Tibial artery (tissue), 4 donors: Measurements from ENCODE around the gene GRIFIN.

ENCODE experiments used
- DNase-seq, 2 donors: peaks; one replicate each; pipeline ENCODE4 v3.0.0-alpha.2; 2019
- H3K27ac ChIP-seq, 2 donors: fragments of 200-600 bp; sonication (generic) in 1 of 2; 1 replicate in 1 of 2; 2 replicates in 1 of 2; pipeline ENCODE4 v1.5.1; 2018 to 2019; ENCODE audit warnings: mild to moderate bottlenecking in 1 of 2
- H3K27me3 ChIP-seq, 2 donors: fragments of 200-600 bp; sonication (generic) in 1 of 2; one replicate each; pipeline versions ENCODE4 v1.5.1 to v1.6.0; 2016 to 2019
- H3K36me3 ChIP-seq, 3 donors: fragments of 200-600 bp; sonication (generic) in 2 of 3; one replicate each; pipeline ENCODE4 v1.5.1; 2016 to 2019; ENCODE audit warnings: mild to moderate bottlenecking in 2 of 3
- H3K4me1 ChIP-seq, 4 donors: fragments of 200-600 bp; sonication (generic) in 2 of 4; 1 replicate in 3 of 4; 2 replicates in 1 of 4; pipeline ENCODE4 v1.5.1; 2016 to 2019
- H3K4me3 ChIP-seq, 2 donors: fragments of 200-600 bp; sonication (generic) in 1 of 2; 1 replicate in 1 of 2; 2 replicates in 1 of 2; pipeline ENCODE4 v1.5.1; 2018 to 2019; ENCODE audit warnings: mild to moderate bottlenecking in 2 of 2
- H3K9me3 ChIP-seq, 3 donors: fragments of 200-600 bp; sonication (generic) in 1 of 3; one replicate each; pipeline ENCODE4 v1.5.1; 2016 to 2019
- intact Hi-C: fragments of 100-400 bp; cut with DNase I; formaldehyde crosslinking; loops from one replicate; pipeline ENCODE4 v1.15.0; 2023; ENCODE audit warnings: low total_unique reads
- TF ChIP-seq, protein P1 (sequence below), 2 experiments: fragments of 200-600 bp in 1 of 2; fragments of 450-650 bp in 1 of 2; IDR thresholded peaks; one replicate each; pipeline ENCODE4 v1.5.1; 2017 to 2019; ENCODE audit warnings: antibody characterized with exemption in 2 of 2, mild to moderate bottlenecking in 1 of 2, moderate library complexity in 1 of 2

The GRIFIN gene

DNA sequence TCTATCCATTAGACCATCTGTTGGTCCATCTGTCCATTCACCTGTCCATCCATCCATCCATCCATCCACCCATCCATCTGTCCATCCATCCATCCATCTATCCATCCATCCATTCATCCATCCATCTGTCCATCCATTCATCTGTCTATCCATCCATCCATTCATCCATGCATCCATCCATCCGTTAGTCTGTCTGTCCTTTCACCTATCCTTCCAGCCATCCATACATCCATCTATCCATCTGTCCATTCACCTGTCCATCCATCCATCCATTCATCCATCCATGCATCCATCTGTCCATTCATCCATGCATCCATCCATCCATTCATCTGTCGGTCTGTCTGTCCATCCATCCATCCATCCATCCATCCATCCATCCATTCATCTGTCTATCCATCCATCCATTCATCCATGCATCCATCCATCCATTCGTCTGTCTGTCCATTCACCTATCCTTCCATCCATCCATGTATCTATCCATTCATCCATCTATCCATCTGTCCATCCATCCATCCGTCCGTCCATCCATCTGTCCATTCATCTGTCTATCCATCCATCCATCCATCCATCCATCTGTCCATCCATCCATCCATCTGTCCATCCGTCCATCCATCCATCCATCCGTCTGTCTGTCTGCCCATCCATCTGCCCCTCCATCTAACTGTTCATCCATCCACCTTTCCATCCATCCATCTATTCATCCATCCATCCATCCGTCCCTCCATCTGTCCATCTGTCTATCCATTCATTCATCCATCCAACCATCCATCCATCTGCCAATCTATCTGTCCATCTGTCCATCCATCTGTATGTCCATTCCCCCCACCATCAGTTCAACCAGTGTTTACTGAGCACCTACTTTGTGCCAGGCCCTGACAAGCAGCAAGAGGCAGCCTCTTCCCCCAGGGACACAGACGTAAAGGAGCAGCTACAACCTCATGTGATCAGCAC lies 38.5 kb upstream of the GRIFIN start:
- intact Hi-C loops, result no loop called here
- H3K4me1 ChIP-seq, result peaks cover 0 to 21% (median 10%) of the 10 kb centered on the region in 4 donors

DNA sequence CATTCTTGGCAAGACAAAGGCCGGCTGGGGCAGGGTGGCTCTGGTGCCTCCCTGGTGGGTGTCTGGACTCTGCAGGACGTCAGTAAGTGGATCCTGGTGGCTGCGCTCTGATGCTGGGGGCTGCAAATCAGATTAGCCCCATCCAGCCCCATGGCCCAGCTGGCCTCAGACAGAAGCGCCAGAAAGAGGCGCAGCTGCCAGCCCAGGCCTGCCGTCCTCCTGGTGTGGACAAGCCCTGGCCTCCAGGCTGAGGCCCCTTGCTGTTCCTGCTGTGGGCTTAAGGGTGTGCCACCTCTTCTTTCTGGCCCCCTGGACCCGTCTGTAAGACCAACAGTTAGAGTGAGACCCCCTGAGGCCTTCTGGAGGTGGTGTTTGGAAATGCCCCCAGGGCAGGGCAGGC lies 37.5 kb upstream of the GRIFIN start:
- H3K27me3 ChIP-seq, result no peaks in the 10 kb centered on the region
- intact Hi-C loops, result no loop called here
- no peak overlapping the region for H3K27ac ChIP-seq
- TF ChIP-seq, protein P1, sequence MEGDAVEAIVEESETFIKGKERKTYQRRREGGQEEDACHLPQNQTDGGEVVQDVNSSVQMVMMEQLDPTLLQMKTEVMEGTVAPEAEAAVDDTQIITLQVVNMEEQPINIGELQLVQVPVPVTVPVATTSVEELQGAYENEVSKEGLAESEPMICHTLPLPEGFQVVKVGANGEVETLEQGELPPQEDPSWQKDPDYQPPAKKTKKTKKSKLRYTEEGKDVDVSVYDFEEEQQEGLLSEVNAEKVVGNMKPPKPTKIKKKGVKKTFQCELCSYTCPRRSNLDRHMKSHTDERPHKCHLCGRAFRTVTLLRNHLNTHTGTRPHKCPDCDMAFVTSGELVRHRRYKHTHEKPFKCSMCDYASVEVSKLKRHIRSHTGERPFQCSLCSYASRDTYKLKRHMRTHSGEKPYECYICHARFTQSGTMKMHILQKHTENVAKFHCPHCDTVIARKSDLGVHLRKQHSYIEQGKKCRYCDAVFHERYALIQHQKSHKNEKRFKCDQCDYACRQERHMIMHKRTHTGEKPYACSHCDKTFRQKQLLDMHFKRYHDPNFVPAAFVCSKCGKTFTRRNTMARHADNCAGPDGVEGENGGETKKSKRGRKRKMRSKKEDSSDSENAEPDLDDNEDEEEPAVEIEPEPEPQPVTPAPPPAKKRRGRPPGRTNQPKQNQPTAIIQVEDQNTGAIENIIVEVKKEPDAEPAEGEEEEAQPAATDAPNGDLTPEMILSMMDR (IDR thresholded peaks at IDR 0.05), result no peak
- H3K4me1 ChIP-seq, result peaks cover 0 to 24% (median 3%) of the 10 kb centered on the region in 4 donors
- DNase-seq, result no peak
- no peaks in the 10 kb centered on the region for H3K9me3 ChIP-seq
- H3K4me3 ChIP-seq, result no peak overlapping the region
- no peaks in the 10 kb centered on the region for H3K36me3 ChIP-seq

More for the DNA sequence above, 38.5 kb upstream of the GRIFIN start:
- no peak overlapping the region for H3K4me3 ChIP-seq
- no peaks in the 10 kb centered on the region for H3K36me3 ChIP-seq
- no peak for DNase-seq
- peaks cover 0 to 2% of the 10 kb centered on the region in 2 donors for H3K27me3 ChIP-seq
- H3K27ac ChIP-seq, result no peak overlapping the region
- no peaks in the 10 kb centered on the region for H3K9me3 ChIP-seq
- TF ChIP-seq, protein P1 (IDR thresholded peaks at IDR 0.05), result no peak

DNA sequence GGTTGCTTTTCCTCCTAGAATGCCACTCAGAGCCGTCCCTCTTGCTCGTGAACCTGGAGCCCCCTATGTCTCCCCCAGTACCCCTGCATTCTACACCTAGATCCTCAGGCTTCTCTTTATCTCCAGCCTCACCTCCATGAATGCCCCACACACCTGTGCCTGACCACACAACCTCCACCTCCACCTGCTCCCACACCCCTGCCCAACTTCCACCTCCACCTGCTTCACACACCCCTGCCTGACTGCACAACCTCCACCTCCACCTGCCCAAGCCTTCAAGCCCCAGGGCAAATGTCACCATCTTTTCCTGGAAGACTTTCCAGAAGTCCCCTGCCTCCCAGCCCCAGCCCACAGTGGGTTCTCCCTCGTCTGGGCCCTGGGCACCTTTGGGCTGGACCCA lies 36.5 kb upstream of the GRIFIN start:
- H3K27ac ChIP-seq, result no peak overlapping the region
- H3K4me1 ChIP-seq, result peaks cover 0 to 25% (median 0%) of the 10 kb centered on the region in 4 donors

DNA sequence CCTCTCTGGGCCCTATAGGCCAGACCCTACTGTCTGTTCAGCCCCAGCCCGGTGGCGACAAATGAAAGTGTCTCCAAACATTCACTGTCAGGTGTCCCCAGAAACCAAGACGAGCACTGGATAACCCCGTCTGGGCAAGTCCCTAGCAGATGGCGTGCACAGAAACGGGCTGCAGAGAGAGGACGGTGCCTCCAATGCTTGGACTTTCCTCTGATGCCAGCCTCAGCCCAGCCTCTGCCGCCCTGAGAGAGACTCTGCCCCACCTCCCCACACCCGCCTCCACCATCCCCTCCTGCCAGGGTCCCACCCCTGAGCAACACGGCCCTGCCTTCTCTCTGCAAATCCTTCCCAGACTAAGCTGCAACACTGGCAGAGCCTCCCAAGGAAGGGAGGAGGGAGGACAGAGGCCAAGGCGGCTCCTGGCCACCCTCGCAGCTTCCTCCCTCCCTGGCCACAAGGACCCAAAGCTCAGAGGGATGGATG lies 36.0 kb upstream of the GRIFIN start:
- H3K4me3 ChIP-seq, result no peak overlapping the region
- no peaks in the 10 kb centered on the region for H3K36me3 ChIP-seq
- H3K9me3 ChIP-seq, result no peaks in the 10 kb centered on the region
- intact Hi-C loops, result no loop called here
- H3K4me1 ChIP-seq, result peaks cover 0 to 25% (median 0%) of the 10 kb centered on the region in 4 donors
- H3K27me3 ChIP-seq, result no peaks in the 10 kb centered on the region
- H3K27ac ChIP-seq, result no peak overlapping the region
- no peak for DNase-seq
- TF ChIP-seq, protein P1 (IDR thresholded peaks at IDR 0.05), result no peak

More for the DNA sequence above, 36.5 kb upstream of the GRIFIN start:
- Histone ChIP-seq H3K36me3 (no peaks in the 10 kb centered on the region), H3K27me3 (no peaks in the 10 kb centered on the region), H3K4me3 (no peak overlapping the region), H3K9me3 (no peaks in the 10 kb centered on the region)
- no peak for DNase-seq
- intact Hi-C loops, result no loop called here
- TF ChIP-seq, protein P1 (IDR thresholded peaks at IDR 0.05), result no peak

DNA sequence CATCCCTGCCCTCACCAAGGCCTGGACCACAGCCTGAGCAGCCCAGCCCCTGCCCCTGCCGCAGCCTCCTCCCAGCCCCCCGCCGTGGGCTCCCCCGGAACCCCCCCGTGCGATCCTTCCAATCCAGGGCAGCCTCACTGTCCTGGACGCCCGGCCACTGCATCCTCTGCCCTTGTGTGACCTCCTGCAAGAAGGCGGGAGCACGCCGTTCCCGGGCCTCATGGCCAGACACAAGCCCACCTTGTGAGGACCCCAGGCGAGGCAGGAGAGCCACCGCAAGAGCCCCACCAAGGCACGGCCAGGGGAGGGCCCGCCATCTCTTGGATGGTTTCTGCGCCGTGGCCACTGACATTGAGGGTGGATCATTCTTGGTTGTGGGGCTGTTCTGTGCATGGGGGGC lies 35.6 kb upstream of the GRIFIN start:
- Histone ChIP-seq H3K27me3 (no peaks in the 10 kb centered on the region), H3K9me3 (no peaks in the 10 kb centered on the region), H3K4me1 (peaks cover 0 to 25% (median 0%) of the 10 kb centered on the region in 4 donors), H3K36me3 (no peaks in the 10 kb centered on the region), H3K4me3 (no peak overlapping the region), H3K27ac (no peak overlapping the region)
- DNase-seq, result no peak
- TF ChIP-seq, protein P1 (IDR thresholded peaks at IDR 0.05), result no peak
- intact Hi-C loops, result no loop called here
